ENCODE data around the gene AEBP1. TPM values are rescaled to one million over a fixed set of nuclear protein-coding genes. Genes with fewer than 3 reads are reported as not detected.

Gene AEBP1
- total RNA-seq, 4 donors from 2014 or later = 38.9 to 151 (median 57.6) TPM

- H3K27me3 ChIP-seq = no peaks in the 10 kb centered on the region
- 95 to 98% methylated on average over 3 of the region's 3 CpGs for WGBS, 2 donors
- no peak for DNase-seq
- H3K4me3 ChIP-seq (replicated peaks in 1 of 3) = no peak overlapping the region
- H3K36me3 ChIP-seq = no peaks in the 10 kb centered on the region
- H3K9me3 ChIP-seq = no peaks in the 10 kb centered on the region
- H3K4me1 ChIP-seq = peaks cover 4 to 32% of the 10 kb centered on the region in 2 donors
- intact Hi-C loops (cut with DNase I) = no loop called here
- peak overlapping the region in 2 of 3 donors; percentile 3 to 30 for H3K27ac ChIP-seq
- TF ChIP-seq CTCF (IDR thresholded peaks at IDR 0.05) (no peak), POLR2A (IDR thresholded peaks at IDR 0.05) (no peak)
These were observed 17.5 kb upstream of the AEBP1 start for GRCh38 chr7:44086627-44087026.

- WGBS, 2 donors = 63 to 65% methylated on average over 17 to 18 of the region's 20 CpGs
- H3K36me3 ChIP-seq = no peaks in the 10 kb centered on the region
- intact Hi-C loops (cut with DNase I) = no loop called here
These were observed 16.0 kb upstream of the AEBP1 start for GRCh38 chr7:44087911-44088838.

GRCh38 chr7:44093102-44093641 lies 11.0 kb upstream of the AEBP1 start:
- no peak overlapping the region for H3K4me3 ChIP-seq (replicated peaks in 1 of 3)
- TF ChIP-seq POLR2A (IDR thresholded peaks at IDR 0.05) (no peak), CTCF (IDR thresholded peaks at IDR 0.05) (no peak)
- H3K9me3 ChIP-seq = no peaks in the 10 kb centered on the region
- no peak overlapping the region for H3K27ac ChIP-seq
- no peaks in the 10 kb centered on the region for H3K27me3 ChIP-seq
- no peak for DNase-seq
- intact Hi-C loops (cut with DNase I) = no loop called here
- 63 to 86% methylated on average over 6 of the region's 6 CpGs for WGBS, 2 donors
- peaks cover 0 to 2% of the 10 kb centered on the region in 2 donors for H3K4me1 ChIP-seq
- no peaks in the 10 kb centered on the region for H3K36me3 ChIP-seq

More at GRCh38 chr7:44087911-44088838, 16.0 kb upstream of the AEBP1 start:
- Histone ChIP-seq H3K4me3 (replicated peaks in 1 of 3) (no peak overlapping the region), H3K27me3 (no peaks in the 10 kb centered on the region), H3K27ac (peak overlapping the region; percentile 30 to 72 (median 61)), H3K4me1 (peaks cover 4 to 32% of the 10 kb centered on the region in 2 donors), H3K9me3 (no peaks in the 10 kb centered on the region)
- TF ChIP-seq CTCF (IDR thresholded peaks at IDR 0.05) (no peak), POLR2A (IDR thresholded peaks at IDR 0.05) (no peak)
- peak in 1 of 2 donors; percentile 42 for DNase-seq

GRCh38 chr7:44094365-44094764 lies 9.8 kb upstream of the AEBP1 start:
- Histone ChIP-seq H3K27me3 (no peaks in the 10 kb centered on the region), H3K4me3 (replicated peaks in 1 of 3) (no peak overlapping the region), H3K36me3 (no peaks in the 10 kb centered on the region), H3K4me1 (no peaks in the 10 kb centered on the region), H3K9me3 (no peaks in the 10 kb centered on the region), H3K27ac (no peak overlapping the region)
- whole genome bisulfite sequencing, 2 donors = 72 to 74% methylated on average over 2 of the region's 2 CpGs
- DNase-seq = no peak
- intact Hi-C loops (cut with DNase I) = no loop called here
- TF ChIP-seq CTCF (IDR thresholded peaks at IDR 0.05) (no peak), POLR2A (IDR thresholded peaks at IDR 0.05) (no peak)
